ENCODE results near the gene RPL35A. TPM values are rescaled to one million over a fixed set of nuclear protein-coding genes. Genes with fewer than 3 reads are reported as not detected.
A peak's percentile ranks its signal among the peaks of the same experiment; 100 is the strongest.
"Not testable (repeated sequence)": the region's sequence is repeated elsewhere in the genome, so short reads cannot be mapped to it uniquely, and the experiment has no call there.

The RPL35A gene
- polyA plus RNA-seq, 1 donor from 2014 or later, result 1,996 TPM

GRCh38 chr3:197940745-197941384 is 9.1 kb upstream of the RPL35A start:
- Mint-ChIP-seq H3K4me1 (peaks cover 0 to 4% (median 0%) of the 10 kb centered on the region in 3 donors), H3K27me3 (no peaks in the 10 kb centered on the region), H3K4me3 (no peak overlapping the region), H3K9me3 (no peaks in the 10 kb centered on the region), H3K36me3 (peaks cover 7% of the 10 kb centered on the region), H3K27ac (no peak overlapping the region)

GRCh38 chr3:197942956-197943556 is 6.9 kb upstream of the RPL35A start:
- H3K36me3 Mint-ChIP-seq, result peaks cover 5% of the 10 kb centered on the region
- no peaks in the 10 kb centered on the region for H3K9me3 Mint-ChIP-seq
- H3K4me1 Mint-ChIP-seq, result peaks cover 0 to 4% (median 0%) of the 10 kb centered on the region in 3 donors
- H3K27ac Mint-ChIP-seq, result no peak overlapping the region
- no peak overlapping the region for H3K4me3 Mint-ChIP-seq
- no peaks in the 10 kb centered on the region for H3K27me3 Mint-ChIP-seq

- peak overlapping the region; percentile 99 to 100 (median 100) for H3K27ac Mint-ChIP-seq
- H3K36me3 Mint-ChIP-seq, result peaks cover 6% of the 10 kb centered on the region
- peaks cover 19 to 27% (median 26%) of the 10 kb centered on the region in 3 donors for H3K4me1 Mint-ChIP-seq
- H3K27me3 Mint-ChIP-seq, result no peaks in the 10 kb centered on the region
- H3K9me3 Mint-ChIP-seq, result no peaks in the 10 kb centered on the region
- peak overlapping the region; percentile 96 to 99 (median 97) for H3K4me3 Mint-ChIP-seq
These were observed 706 bp upstream of the RPL35A start for GRCh38 chr3:197949191-197949777.

GRCh38 chr3:197950677-197951061 is 679 bp downstream of the RPL35A start:
- H3K36me3 Mint-ChIP-seq, result peaks cover 6% of the 10 kb centered on the region

GRCh38 chr3:197951392-197951990 is 1.5 kb downstream of the RPL35A start:
- no peaks in the 10 kb centered on the region for H3K9me3 Mint-ChIP-seq
- peak overlapping the region; percentile 96 to 99 (median 97) for H3K4me3 Mint-ChIP-seq
- peak overlapping the region; percentile 99 to 100 (median 100) for H3K27ac Mint-ChIP-seq
- peaks cover 19 to 27% (median 26%) of the 10 kb centered on the region in 3 donors for H3K4me1 Mint-ChIP-seq
- no peaks in the 10 kb centered on the region for H3K27me3 Mint-ChIP-seq
- peaks cover 6% of the 10 kb centered on the region for H3K36me3 Mint-ChIP-seq

More at GRCh38 chr3:197950677-197951061, 679 bp downstream of the RPL35A start:
- no peaks in the 10 kb centered on the region for H3K9me3 Mint-ChIP-seq
- H3K27me3 Mint-ChIP-seq, result no peaks in the 10 kb centered on the region
- peaks cover 17 to 27% (median 26%) of the 10 kb centered on the region in 3 donors for H3K4me1 Mint-ChIP-seq
- H3K27ac Mint-ChIP-seq, result peak overlapping the region; percentile 99 to 100 (median 100)
- peak overlapping the region; percentile 96 to 99 (median 97) for H3K4me3 Mint-ChIP-seq

GRCh38 chr3:197952440-197952839 is 2.5 kb downstream of the RPL35A start:
- Mint-ChIP-seq H3K4me1 (peaks cover 19 to 32% (median 27%) of the 10 kb centered on the region in 3 donors), H3K9me3 (no peaks in the 10 kb centered on the region), H3K27me3 (no peaks in the 10 kb centered on the region), H3K4me3 (peak overlapping the region in 2 of 4 donors; percentile 28 to 30), H3K27ac (peak overlapping the region in 2 of 3 donors; percentile 73 to 79), H3K36me3 (peaks cover 6% of the 10 kb centered on the region)

GRCh38 chr3:197953325-197953724 is 3.3 kb downstream of the RPL35A start:
- Mint-ChIP-seq H3K9me3 (no peaks in the 10 kb centered on the region), H3K36me3 (peaks cover 6% of the 10 kb centered on the region), H3K4me1 (peaks cover 20 to 36% (median 31%) of the 10 kb centered on the region in 3 donors), H3K27ac (peak overlapping the region; percentile 71 to 79 (median 79)), H3K27me3 (no peaks in the 10 kb centered on the region), H3K4me3 (peak overlapping the region; percentile 2 to 70 (median 40))

- Mint-ChIP-seq H3K4me3 (peak overlapping the region in 2 of 4 donors; percentile 16 to 64), H3K36me3 (peaks cover 6% of the 10 kb centered on the region), H3K4me1 (peaks cover 24 to 36% (median 35%) of the 10 kb centered on the region in 3 donors), H3K27me3 (no peaks in the 10 kb centered on the region), H3K27ac (peak overlapping the region; percentile 4 to 79 (median 79)), H3K9me3 (no peaks in the 10 kb centered on the region)
These were observed 3.9 kb downstream of the RPL35A start for GRCh38 chr3:197953881-197954280.

- Mint-ChIP-seq H3K27ac (peak overlapping the region in 1 of 3 donors; percentile 19), H3K4me3 (peak overlapping the region in 1 of 4 donors; percentile 78), H3K36me3 (peaks cover 3% of the 10 kb centered on the region), H3K9me3 (no peaks in the 10 kb centered on the region), H3K27me3 (no peaks in the 10 kb centered on the region), H3K4me1 (peaks cover 29 to 35% (median 34%) of the 10 kb centered on the region in 3 donors)
These were observed 6.0 kb downstream of the RPL35A start for GRCh38 chr3:197955892-197956477.

- peaks cover 3% of the 10 kb centered on the region for H3K36me3 Mint-ChIP-seq
- no peaks in the 10 kb centered on the region for H3K9me3 Mint-ChIP-seq
- no peaks in the 10 kb centered on the region for H3K27me3 Mint-ChIP-seq
- H3K4me3 Mint-ChIP-seq, result peak overlapping the region in 1 of 4 donors; percentile 78
- H3K27ac Mint-ChIP-seq, result peak overlapping the region in 2 of 3 donors; percentile 64 to 92
- peaks cover 29 to 35% (median 33%) of the 10 kb centered on the region in 3 donors for H3K4me1 Mint-ChIP-seq
These were observed 6.6 kb downstream of the RPL35A start for GRCh38 chr3:197956626-197956988.

- peaks cover 3% of the 10 kb centered on the region for H3K36me3 Mint-ChIP-seq
These were observed 7.8 kb downstream of the RPL35A start for GRCh38 chr3:197957790-197958133.

GRCh38 chr3:197958346-197958745 is 8.4 kb downstream of the RPL35A start:
- H3K4me3 Mint-ChIP-seq, result peak overlapping the region; percentile 34 to 85 (median 58)
- no peaks in the 10 kb centered on the region for H3K9me3 Mint-ChIP-seq
- peak overlapping the region in 1 of 3 donors; percentile 79 for H3K27ac Mint-ChIP-seq
- H3K36me3 Mint-ChIP-seq, result no peaks in the 10 kb centered on the region
- H3K4me1 Mint-ChIP-seq, result peaks cover 25 to 38% (median 31%) of the 10 kb centered on the region in 3 donors
- H3K27me3 Mint-ChIP-seq, result no peaks in the 10 kb centered on the region

More at GRCh38 chr3:197957790-197958133, 7.8 kb downstream of the RPL35A start:
- Mint-ChIP-seq H3K4me1 (peaks cover 29 to 38% (median 34%) of the 10 kb centered on the region in 3 donors), H3K27me3 (no peaks in the 10 kb centered on the region), H3K27ac (peak overlapping the region; percentile 64 to 92 (median 78)), H3K9me3 (no peaks in the 10 kb centered on the region), H3K4me3 (peak overlapping the region in 2 of 4 donors; percentile 67 to 78)

- not testable (repeated sequence) for H3K9me3 Mint-ChIP-seq, H3K36me3 Mint-ChIP-seq, H3K27me3 Mint-ChIP-seq
- Mint-ChIP-seq H3K4me1 (peaks cover 22 to 34% (median 26%) of the 10 kb centered on the region in 3 donors), H3K4me3 (peak overlapping the region in 1 of 4 donors; percentile 57), H3K27ac (peak overlapping the region in 2 of 3 donors; percentile 43 to 80)
These were observed 8.9 kb downstream of the RPL35A start for GRCh38 chr3:197958848-197959247.

GRCh38 chr3:197959500-197959890 is 9.5 kb downstream of the RPL35A start:
- Mint-ChIP-seq H3K27ac (peak overlapping the region; percentile 80 to 96 (median 95)), H3K9me3 (no peaks in the 10 kb centered on the region), H3K36me3 (no peaks in the 10 kb centered on the region), H3K4me1 (peaks cover 22 to 31% (median 23%) of the 10 kb centered on the region in 3 donors), H3K27me3 (no peaks in the 10 kb centered on the region), H3K4me3 (peak overlapping the region; percentile 70 to 96 (median 91))

All from IgD-negative memory B cell (primary cell).